Measurements from ENCODE around the gene WNT3.
"Not testable (repeated sequence)": the region's sequence is repeated elsewhere in the genome, so short reads cannot be mapped to it uniquely, and the experiment has no call there.

Gene WNT3, protein sequence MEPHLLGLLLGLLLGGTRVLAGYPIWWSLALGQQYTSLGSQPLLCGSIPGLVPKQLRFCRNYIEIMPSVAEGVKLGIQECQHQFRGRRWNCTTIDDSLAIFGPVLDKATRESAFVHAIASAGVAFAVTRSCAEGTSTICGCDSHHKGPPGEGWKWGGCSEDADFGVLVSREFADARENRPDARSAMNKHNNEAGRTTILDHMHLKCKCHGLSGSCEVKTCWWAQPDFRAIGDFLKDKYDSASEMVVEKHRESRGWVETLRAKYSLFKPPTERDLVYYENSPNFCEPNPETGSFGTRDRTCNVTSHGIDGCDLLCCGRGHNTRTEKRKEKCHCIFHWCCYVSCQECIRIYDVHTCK

DNA sequence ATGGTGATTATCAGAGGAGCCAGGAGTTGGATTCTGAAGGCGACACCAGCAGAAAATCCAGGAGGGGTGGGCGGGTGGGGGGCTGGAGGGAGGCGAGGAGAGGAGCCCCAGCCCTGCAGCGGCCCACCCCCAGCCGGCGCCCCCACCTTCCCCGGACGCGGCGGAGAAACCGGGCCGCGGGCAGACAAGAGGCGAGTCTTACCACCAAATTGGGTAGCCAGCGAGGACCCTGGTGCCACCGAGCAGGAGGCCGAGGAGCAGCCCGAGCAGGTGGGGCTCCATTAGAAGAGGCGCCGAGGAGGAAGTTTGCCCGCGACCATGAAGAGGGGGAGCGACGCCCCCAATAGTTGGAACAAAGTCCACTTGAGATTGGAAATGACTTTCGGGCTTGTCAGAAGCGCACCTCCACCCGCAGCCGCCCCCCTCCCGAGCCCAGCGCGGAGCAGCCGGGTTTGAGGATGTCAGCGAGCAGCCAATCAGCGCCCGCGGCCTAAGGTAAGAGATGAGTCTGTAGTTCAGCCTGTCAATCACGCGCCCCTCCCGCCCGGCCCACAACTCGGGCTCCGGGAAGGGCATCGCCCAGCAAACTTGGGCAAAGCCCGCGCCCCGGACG lies at the start of gene WNT3:
TSS of gene WNT3 (minus strand) at position 377 of the 613 bp plus-strand sequence. CDS start at position 282, 95 bp downstream.
- peak; percentile 44 for DNase-seq (ENCODE audit: low read depth)

DNA sequence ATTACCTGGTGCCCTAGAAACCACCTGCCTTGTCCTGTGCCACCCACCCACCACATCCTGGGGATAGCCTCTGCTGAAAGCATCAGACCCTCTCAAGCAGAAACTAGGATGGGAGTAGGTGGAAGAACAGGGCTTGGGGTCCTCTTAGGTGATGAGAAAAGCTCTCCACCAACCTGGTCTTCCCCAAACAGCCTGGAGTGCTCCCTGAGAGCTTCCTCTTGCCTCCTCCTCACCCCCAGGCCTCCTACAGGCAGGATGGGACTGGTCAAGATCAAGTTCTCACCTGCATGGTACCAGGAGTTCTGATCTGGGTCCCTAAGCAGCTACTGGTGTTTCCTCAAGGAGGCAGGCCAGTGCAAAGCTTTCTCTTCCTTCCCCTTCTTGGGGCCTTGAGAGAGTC lies 48.3 kb upstream of the WNT3 start:
- no peak for DNase-seq (ENCODE audit: low read depth)

DNA sequence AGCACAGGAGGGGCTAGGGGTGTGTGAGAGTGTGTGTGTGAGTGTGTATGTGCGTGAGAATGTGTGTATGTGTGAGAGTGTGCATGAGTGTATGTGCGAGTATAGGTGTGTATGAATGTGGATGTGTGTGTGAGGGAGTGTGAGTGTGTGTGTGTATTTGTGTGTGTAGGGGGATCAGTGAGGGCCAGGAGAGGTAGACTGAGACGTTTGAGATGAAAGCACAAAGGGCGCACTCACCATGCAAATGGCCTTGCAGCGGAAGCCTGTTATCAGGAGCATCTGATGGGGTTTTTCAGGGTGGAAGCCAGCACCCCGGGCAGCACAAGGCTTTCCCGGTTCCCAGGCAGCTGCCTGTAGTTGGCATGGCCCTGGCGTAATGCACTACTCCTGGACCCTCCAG lies 47.8 kb upstream of the WNT3 start:
- DNase-seq (ENCODE audit: low read depth): no peak

DNA sequence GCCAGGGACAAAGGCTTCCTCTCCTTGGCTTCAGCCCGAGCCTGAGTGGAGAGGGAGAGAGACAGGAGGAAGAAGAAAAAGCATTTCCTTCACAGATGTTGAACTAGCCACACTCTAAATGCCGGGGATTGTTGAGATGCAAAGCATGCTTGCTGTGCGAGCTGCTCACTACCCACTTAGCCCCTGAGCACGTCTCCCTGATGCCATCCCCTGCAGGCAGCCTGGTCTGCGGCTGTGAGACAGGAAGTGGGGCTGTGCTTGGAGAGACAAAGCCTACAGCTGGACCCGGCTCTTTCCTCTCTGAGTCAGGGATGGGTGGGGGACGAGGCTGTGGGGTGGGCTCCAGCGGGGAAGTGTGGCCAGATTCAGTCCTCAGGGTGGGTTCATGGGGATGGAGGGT lies 46.6 kb upstream of the WNT3 start:
- no peak for DNase-seq (ENCODE audit: low read depth)

DNA sequence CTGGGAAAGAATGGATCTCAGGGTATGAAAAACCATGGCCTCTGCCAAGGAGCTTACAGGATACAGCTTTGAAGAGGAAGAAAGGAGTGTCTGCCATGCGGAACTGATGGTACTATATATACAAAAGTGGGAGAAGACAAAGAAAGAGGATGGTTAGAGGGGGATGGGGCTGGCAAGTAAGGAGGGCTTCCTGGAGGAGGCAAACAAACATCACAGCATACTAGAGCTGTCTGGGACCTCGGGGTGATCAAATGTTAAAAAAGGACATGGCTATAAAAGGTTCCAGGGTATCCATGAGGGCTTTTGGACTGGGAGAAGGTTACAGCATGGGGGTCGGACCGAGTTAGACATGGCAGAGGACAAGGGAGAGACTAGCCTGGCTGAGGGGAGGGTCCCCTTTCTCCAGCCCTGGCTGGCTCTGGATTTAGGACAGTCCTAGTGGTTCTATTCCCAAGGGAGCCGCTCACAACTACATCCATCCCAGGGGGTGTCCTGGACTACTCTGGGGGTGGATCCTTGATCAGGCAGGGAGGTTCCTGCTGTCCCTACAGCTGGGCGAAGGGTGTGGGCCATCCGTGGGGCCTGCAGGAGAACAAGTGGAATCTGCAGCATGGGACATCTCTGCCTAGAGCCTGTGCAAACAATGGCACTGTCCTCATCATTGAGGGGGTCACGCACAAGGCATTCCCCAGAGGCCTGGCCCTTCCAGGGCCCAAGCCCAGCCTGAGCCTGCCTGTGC lies 45.1 kb upstream of the WNT3 start:
- no peak for DNase-seq (ENCODE audit: low read depth)

DNA sequence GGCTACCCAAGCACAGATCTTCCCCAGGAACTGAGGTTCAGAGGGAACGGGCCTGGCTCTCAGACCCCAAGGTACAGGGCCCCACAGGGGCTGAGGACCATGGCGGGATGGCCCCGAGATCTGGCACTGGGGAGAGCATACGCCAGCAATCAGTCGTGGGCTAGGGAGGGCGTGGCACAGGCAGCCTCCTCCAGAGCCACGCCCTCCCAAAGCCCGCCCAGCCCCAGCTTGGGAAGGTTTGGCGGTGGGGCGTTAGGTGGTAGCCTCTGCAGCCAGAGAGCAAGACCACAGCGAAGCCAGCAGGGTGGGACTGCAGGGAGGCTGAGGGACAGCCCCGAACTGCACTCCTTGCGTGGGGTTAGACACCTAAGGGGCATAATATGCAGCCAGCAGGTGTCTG lies 44.5 kb upstream of the WNT3 start:
- DNase-seq (ENCODE audit: low read depth): no peak

DNA sequence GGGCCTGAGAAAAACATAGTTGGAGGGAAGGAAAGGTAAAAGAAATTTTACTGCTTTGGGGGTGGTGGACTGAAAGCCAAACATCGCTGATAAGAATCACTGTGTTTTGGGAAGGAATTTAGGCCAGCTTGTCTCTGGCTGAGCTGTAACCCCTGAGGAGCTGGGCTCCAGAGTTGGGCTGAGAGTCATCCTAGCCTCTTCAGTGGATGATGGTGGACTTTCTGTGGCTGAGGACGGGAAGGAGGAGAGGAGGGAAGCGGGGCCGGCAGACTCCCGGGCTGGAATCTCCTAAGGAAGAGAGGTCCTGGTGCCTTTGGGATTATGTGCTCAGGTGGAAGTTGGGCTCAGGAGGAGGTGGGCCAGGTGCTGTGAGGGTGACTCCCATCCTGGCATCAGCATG lies 41.5 kb upstream of the WNT3 start:
- no peak for DNase-seq (ENCODE audit: low read depth)

DNA sequence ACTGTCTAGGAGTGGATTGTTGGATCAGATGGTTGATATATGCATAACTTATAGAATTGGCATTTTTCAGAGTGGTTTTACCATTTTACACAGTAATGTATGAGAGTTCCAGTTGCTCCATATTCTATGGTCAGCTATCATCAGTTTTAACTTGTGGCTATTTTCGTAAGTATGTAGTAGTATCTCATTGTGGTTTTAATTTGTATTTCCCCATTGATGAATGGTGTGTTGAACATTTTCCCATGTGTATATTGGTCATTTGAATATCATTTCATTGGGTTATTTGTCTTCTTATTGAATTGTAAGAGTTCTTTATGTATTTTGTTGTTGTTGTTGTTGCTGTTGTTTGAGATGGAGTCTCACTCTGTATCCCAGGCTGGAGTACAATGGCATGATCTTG lies 39.1 kb upstream of the WNT3 start:
- DNase-seq (ENCODE audit: low read depth): no peak

DNA sequence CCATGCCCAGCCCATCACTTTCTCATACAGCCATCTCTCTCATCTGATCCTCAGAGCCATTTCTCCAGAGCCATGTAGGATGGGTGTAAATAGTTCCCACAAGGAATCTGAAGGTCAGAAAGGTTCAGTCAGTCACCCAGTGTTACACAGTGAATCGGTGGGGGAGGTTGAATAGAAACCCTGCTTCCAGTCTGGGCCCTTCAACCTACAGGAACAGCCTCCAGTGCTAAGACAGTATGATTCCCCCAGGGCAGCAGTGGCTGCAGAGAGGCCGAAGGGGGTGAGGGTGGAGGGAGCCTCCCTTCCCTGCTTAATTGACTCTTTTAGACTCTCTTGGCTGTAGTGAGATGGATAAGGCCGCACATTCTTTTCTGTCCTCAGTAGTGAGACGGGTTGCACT lies 36.5 kb upstream of the WNT3 start:
- DNase-seq (ENCODE audit: low read depth): no peak

DNA sequence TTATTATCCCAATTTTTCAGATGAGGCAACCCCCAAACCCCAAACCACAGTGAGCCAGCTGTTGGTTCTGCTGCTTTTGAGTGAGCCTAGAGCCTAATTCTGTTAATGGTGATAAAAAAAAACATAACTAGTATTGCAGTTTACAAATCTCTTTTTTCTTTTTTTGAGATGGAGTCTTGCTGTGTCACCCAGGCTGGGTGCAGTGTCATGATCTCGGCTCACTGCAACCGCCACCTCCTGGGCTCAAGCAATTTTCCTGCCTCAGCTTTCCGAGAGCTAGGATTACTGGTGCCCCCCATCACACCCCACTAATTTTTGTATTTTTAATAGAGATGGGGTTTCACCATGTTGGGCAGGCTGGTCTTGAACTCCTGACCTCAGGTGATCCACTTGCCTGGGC lies 36.0 kb upstream of the WNT3 start:
- DNase-seq (ENCODE audit: low read depth): no peak

DNA sequence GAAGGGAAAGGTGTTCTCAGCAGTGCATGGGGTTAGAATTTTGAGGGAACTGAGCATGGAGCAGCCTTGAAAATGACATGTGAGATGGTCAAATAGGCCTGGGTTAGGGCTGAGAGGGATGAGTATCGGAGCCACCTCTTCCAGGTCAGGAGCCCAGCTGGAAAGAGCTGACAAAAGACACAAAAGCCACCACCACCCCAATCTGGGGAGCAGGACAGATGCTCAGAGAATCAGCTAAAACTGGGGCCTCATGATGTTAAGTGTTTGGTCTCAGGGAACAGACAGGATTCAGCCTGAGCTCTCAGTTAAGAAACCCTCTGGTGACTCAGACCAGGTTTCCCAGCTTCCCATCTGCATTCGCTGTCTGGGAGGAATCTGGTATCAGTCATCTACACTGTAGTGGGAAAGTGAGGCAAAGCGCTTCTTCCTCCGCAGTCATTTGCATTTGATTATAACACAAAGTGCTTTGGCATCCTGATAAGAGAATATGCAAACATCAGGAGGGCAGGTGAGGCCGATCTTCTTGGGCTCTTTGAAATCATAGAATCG lies 35.5 kb upstream of the WNT3 start:
- no peak for DNase-seq (ENCODE audit: low read depth)

DNA sequence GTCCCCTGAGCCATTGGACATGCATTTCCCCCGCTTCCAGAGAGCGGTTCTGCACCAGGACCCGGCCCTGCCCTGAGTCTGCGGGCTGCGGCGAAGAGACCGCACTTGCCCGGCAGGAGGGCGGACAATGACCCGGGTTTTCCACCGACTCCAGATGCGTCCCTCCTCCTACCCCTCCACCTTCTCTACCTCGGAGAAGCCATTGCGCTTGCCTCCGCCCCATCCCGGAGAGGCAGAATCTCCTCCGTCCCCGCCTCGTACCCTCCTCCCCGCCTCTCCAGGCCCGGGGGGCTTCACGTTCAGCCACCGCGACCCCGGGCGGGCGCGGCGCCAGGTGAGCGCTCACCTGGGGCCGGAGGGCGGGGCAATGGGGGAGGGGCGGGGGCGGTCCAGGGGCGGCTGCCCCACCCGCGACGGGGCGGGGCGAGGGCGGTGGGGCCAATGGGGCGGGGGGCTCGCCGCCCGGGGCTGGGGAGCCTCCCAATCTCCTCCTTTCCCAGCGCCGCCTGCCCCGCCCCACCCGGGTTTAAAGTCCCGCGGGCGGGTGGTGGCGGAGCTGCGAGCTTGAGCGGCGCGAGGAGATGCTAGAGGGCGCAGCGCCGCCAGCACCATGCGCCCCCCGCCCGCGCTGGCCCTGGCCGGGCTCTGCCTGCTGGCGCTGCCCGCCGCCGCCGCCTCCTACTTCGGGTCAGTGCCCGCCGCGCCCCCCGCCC lies 32.7 kb upstream of the WNT3 start, which contains the start of gene WNT9B:
TSS of gene WNT9B (plus strand) at position 555 of the 713 bp plus-strand sequence. CDS start at position 611, 56 bp downstream.
- no peak for DNase-seq (ENCODE audit: low read depth)

DNA sequence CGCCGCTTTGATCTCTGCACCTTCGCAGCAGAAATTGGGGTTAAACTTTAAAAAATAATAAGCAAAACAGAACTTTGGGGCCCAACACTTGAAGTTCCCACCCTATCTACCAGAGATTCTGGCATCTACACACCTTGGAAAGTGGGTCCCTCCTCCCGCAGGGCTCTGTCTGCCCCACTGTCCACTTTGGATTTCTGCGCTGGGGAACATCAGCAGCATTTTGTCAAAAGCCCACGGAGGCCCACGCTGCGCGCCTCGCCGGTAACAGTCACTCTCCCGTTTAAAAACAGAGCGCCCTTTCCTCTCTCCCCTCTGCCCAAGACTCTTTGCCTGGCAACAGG lies 32.2 kb upstream of the WNT3 start:
- DNase-seq (ENCODE audit: low read depth): no peak

DNA sequence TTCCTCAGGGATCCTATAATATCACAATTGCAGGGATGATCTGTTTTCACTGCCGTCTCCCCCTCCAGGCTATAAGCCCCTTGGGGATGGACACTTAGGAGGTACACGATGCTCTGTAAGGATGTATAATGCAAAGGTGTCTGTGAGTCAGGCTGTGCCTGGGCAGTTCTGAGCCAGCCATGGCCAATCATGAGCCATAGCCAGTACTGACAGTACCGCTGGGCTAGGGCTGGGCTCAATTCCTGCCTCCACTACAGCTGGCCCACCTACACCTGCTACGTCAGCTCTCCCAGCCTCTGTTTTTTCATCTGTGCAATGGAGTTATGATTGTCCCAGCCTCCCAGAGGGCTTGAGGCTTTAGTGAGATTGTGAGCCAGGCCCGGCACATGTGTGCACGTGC lies 30.0 kb upstream of the WNT3 start:
- no peak for DNase-seq (ENCODE audit: low read depth)

DNA sequence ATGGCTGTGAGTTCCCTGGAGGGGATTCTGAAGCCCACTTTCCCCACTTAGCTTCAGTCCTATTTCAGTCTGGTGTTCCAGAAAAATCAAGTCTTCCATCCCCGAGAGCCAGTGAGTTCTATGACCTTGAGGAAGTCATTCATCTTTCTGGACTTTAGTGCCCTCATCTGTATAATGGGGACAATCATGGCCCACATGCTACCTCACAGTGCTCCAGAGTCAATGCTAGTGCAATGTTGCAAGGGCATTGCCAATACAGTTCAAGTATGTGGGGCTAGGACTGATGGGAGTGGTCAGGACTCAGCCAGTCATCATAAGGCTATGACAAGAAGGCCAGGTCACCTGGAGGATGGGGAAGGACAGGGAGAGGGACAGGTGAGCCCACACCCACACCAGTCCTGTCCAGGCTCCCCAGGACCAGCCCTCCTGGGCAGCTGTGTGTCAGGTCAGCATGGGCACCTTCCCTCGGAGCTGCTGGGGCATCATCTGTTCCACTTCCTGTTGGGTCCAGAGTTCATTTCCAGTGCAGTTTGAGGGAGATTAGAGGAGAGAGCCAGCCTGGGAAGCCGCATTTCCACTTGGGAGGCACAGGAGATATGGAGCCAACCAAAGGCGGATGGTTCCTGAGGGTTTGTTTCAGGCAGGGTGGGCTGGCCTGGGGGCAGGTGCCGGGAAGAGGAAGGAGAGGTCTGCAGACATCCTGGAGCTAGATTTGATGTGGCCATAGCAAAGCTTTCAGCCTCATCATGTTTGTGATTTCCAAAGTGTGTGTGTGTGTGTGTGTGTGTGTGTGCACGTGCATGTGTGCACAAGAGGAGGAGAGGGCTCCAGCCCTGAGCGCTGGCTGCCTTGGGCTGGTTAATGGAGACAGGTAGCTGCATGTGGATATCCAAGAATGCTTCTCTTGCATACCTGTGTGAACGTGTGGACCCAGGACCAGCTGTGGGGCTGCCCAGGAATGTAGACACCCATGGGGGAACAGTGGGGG lies 29.0 kb upstream of the WNT3 start:
- no peak for DNase-seq (ENCODE audit: low read depth)

DNA sequence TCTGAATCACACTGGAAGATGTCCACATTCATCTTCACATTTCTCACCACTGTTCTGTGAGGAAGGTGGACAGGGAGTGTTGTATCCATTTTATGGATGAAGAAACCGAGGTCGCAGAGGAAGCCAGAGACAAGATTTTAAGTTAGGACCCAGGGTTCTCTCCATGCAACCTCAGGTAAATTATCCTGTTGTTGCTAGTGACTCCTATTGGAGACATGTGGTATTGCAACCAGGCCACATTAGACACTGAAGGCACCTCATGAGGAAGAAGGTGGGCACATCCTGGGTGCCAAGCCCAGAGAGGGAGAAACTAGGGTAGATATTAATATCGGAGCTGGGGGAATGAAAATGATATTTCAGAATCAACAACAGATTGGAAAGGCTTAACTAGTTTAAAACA lies 24.3 kb upstream of the WNT3 start:
- DNase-seq (ENCODE audit: low read depth): no peak

DNA sequence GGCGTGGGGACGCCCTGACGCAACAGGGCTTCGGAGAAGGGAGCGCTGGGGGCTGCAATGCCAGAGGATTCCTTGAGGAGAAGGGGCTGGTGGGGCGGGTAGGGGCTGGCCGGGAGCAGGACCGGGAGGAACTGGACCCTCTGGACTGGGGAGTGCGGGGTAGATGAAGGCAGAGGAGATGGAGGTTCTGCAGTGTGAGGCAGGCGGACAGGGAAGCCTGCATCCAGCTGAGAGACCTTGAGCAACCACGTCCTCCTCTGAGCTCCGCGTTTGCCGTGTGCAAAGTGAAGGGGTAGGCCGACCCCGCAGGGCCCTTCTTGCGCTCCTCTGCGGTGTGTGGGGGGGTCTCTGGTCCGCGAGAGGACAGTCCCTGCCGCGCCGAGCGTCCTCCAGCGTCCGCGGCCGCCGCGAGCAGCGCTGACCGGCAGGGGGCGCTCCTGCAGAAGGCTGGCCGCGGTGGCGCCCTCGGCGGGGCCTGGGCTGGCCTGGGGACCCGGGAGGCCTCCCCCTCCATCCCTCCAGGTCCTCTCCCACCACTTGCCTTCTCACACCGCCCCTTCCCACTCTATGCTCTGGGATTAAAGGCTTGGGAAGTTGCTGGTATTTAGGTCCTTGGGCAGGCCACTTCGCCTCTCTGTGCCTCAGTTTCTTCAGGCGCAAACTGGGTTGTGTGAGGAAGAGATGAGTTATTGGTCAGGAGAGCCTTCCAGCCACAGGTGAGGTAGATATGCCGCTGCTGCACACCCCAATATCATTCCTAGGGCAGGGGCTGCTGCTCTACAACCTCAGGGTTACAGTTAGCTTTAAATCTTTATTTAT lies 23.3 kb upstream of the WNT3 start:
- DNase-seq (ENCODE audit: low read depth): no peak

DNA sequence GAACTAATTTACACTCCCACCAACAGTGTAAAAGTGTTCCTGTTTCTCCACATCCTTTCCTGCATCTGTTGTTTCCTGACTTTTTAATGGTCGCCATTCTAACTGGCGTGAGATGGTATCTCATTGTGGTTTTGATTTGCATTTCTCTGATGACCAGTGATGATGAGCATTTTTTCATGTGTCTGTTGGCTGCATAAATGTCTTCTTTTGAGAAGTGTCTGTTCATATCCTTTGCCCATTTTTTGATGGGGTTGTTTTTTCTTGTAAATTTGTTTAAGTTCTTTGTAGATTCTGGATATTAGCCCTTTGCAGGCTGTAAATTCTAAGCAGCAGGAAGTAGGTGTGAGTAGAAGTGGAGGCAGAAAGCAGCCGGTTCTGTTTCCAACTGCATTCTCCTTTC lies 22.1 kb upstream of the WNT3 start:
- DNase-seq (ENCODE audit: low read depth): not testable (repeated sequence)

DNA sequence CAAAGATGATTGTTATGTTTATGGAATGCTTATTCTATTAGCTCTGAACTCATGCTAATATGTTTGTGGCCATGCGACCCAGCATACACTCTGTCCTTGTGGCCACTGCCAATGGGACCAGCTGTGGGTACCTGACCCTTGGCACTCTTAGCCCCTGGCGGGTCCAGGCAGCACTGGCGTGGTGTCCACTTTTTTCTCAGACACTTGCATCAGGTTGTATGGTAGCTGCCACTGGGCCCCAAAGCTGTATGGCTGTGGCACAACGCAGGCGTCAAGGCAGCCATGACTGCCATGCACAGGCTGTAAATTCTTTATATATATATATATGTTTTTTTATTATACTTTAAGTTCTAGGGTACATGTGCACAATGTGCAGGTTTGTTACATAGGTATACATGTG lies 20.7 kb upstream of the WNT3 start:
- no peak for DNase-seq (ENCODE audit: low read depth)

DNA sequence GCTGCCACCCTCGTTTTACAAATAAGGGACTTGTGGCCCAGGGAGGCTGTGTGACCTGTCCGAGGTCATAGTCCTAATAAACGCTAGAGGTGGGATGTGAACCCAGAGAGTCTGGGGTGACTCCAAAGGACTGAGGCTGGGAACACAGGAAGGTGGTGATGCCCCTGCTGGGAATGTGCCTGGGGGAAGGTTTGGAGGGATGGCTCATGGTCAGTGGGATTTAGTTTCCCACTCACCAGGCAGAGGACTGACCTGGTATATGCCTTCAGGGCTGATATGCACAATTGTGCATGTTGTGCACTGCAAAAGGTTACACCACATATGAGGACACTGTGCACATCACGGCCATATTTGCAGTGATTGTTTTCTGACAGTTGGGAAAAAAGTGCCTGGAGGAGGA lies 19.0 kb upstream of the WNT3 start:
- DNase-seq (ENCODE audit: low read depth): no peak
